Aorta (tissue), 5 donors: ENCODE measurements around the gene MYCT1. TPM values are rescaled to one million over a fixed set of nuclear protein-coding genes. Genes with fewer than 3 reads are reported as not detected.

Experiments
- ATAC-seq: fragments of 200-7000 bp; cut with Tn5 transposase; one replicate; pipeline ENCODE4 v1.9.1; 2022; ENCODE audit warnings: moderate library complexity; ENCODE audit not compliant: low FRiP score
- DNase-seq, 2 donors: peaks; one replicate each; pipeline ENCODE4 v3.0.0-alpha.2; 2020
- H3K27ac ChIP-seq, 2 donors: one replicate each; pipeline ENCODE4 v1.5.1; 2013; ENCODE audit warnings: low read length in 2 of 2, mild to moderate bottlenecking in 2 of 2, moderate library complexity in 2 of 2, control low read depth in 1 of 2, inconsistent platforms in 1 of 2, low read depth in 1 of 2
- H3K27me3 ChIP-seq, 2 donors: one replicate each; pipeline ENCODE4 v1.6.1; 2013; ENCODE audit warnings: control low read depth in 1 of 2, low read length in 1 of 2, mild to moderate bottlenecking in 1 of 2, moderate library complexity in 1 of 2; ENCODE audit not compliant: insufficient read depth in 2 of 2, control insufficient read depth in 1 of 2
- H3K36me3 ChIP-seq, 2 donors: one replicate each; pipeline ENCODE4 v1.6.1; 2013; ENCODE audit warnings: control low read depth in 1 of 2, low read length in 1 of 2, mild to moderate bottlenecking in 1 of 2; ENCODE audit not compliant: insufficient read depth in 2 of 2, control insufficient read depth in 1 of 2
- H3K4me1 ChIP-seq, 2 donors: one replicate each; pipeline ENCODE4 v1.6.1; 2013; ENCODE audit warnings: low read length in 2 of 2, control low read depth in 1 of 2, mild to moderate bottlenecking in 1 of 2, moderate library complexity in 1 of 2; ENCODE audit not compliant: insufficient read depth in 2 of 2, control insufficient read depth in 1 of 2
- H3K4me3 ChIP-seq, 2 donors: one replicate each; pipeline ENCODE4 v1.5.1; 2013; ENCODE audit warnings: low read length in 2 of 2, control low read depth in 1 of 2, mild to moderate bottlenecking in 1 of 2
- H3K9me3 ChIP-seq: one replicate; pipeline ENCODE4 v1.6.1; 2013; ENCODE audit warnings: mild to moderate bottlenecking, low read length; ENCODE audit not compliant: control insufficient read depth
- WGBS, 2 donors: extraction: QIAGEN DNeasy Blood & Tissue Kit; methylation state at CpG; one replicate each; pipeline ENCODE4 v1.1.7; 2013; 5-methylcytosine and 5-hydroxymethylcytosine counted together
- intact Hi-C, 2 donors: fragments of 100-400 bp; cut with DNase I; formaldehyde crosslinking; loops; one replicate each; pipeline versions ENCODE4 v1.14.2 to v1.15.0; 2022
- polyA plus RNA-seq, 2 donors: library from polyadenylated mRNA; stranded (reverse); fragments of 200-250 nt; gene quantifications; one replicate each; pipeline ENCODE4 v1.2.3, GENCODE V29; 2013
- total RNA-seq, 2 donors: library from RNA; stranded (reverse); fragmentation: NEBNext Ultra II Directional; extraction: Animal tissue kit (Norgen Biotek cat#: 25700); gene quantifications; one replicate each; pipeline ENCODE4 v1.2.1, GENCODE V29; 2021
- donor health status: healthy with polysubstance abuse.
- donor health status: Bipolar disorder and iron deficiency.
- donor health status: DM: no; HTN: no; CAD: no.
- donor health status: DM: no; HTN: no; CAD: no.
- donor health status: DM: yes; HTN: yes; CAD: no.

Gene MYCT1
- total and polyA plus RNA-seq, 4 donors = 0.59 to 20.1 (median 7.0) TPM

GRCh38 chr6:152736687-152737273 lies 39.1 kb downstream of the MYCT1 start:
- no peaks in the 10 kb centered on the region for H3K27me3 ChIP-seq
- no peaks in the 10 kb centered on the region for H3K4me1 ChIP-seq
- no peak for DNase-seq
- intact Hi-C loops = no loop called here
- 66 to 69% methylated on average over 2 of the region's 2 CpGs for WGBS, 2 donors
- no peak overlapping the region for H3K27ac ChIP-seq
- H3K4me3 ChIP-seq = no peak overlapping the region
- H3K36me3 ChIP-seq = no peaks in the 10 kb centered on the region
- H3K9me3 ChIP-seq = peaks cover 2% of the 10 kb centered on the region
- ATAC-seq = no peak

DNA sequence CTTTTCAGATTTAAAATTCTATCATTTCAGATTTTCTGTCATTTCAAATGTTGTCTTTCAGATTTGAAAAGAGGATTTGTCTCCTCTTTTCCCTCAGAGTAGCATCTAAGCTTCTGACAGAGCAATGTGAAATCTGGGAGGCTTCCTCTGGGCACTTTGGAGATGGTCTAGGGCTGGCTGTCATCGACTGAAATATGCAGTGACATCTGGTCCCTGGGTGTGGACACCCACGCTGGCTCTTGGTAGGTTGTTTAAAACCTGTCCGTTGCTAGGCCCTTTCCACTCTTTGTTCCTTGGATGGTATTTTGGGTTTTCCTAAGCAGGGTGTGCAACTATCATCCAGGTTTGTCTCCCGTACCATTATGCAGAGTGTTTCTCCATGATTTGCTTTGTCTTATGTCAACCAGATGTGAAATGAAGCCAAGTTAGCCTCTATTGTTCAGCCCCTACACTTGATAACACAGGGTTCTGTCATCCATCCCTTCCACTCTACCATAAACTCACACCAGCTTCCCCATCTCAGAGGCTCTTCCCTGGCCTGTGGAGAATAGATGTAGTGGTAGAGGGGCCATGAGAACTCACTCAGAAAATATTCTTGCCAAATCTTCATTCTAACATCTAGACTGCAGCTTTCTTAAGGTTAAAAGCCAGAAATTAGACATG lies 47.9 kb downstream of the MYCT1 start:
- no peak for ATAC-seq

DNA sequence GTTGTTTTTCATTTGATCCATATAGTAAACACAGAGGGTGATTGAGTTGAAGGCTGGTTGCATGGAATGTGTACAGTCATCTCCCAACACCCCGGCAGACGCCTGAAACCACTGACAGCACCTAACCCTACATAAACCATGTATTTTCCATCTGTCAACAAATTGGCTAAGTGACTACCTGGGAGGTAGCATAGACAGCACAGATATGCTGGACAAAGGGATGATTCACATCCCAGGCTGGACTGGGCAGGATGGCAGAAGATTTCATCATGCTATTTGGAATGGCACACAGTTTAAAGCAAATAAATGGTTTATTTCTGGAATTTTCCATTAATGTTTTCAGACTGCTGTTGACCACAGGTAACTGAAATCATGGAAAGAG lies 48.5 kb downstream of the MYCT1 start:
- no peaks in the 10 kb centered on the region for H3K27me3 ChIP-seq
- no peak overlapping the region for H3K4me3 ChIP-seq
- H3K36me3 ChIP-seq = no peaks in the 10 kb centered on the region
- no peak overlapping the region for H3K27ac ChIP-seq
- DNase-seq (no peak), ATAC-seq (no peak)
- 50 to 61% methylated on average over 2 of the region's 2 CpGs for WGBS, 2 donors
- intact Hi-C loops = no loop called here
- H3K4me1 ChIP-seq = no peaks in the 10 kb centered on the region
- no peaks in the 10 kb centered on the region for H3K9me3 ChIP-seq

More for the DNA sequence above, 47.9 kb downstream of the MYCT1 start:
- H3K4me1 ChIP-seq = no peaks in the 10 kb centered on the region
- WGBS, 2 donors = 71 to 83% methylated on average over 4 of the region's 4 CpGs
- no peaks in the 10 kb centered on the region for H3K36me3 ChIP-seq
- H3K4me3 ChIP-seq = no peak overlapping the region
- intact Hi-C loops = no loop called here
- H3K27me3 ChIP-seq = no peaks in the 10 kb centered on the region
- H3K9me3 ChIP-seq = no peaks in the 10 kb centered on the region
- H3K27ac ChIP-seq = no peak overlapping the region
- no peak for DNase-seq

- Histone ChIP-seq H3K9me3 (no peaks in the 10 kb centered on the region), H3K4me1 (no peaks in the 10 kb centered on the region), H3K27ac (no peak overlapping the region), H3K27me3 (peaks cover 0 to 1% of the 10 kb centered on the region in 2 donors), H3K4me3 (no peak overlapping the region), H3K36me3 (no peaks in the 10 kb centered on the region)
- intact Hi-C loops = no loop called here
- ATAC-seq = no peak
- WGBS, 2 donors = 25 to 29% methylated on average over 1 of the region's 1 CpG
- no peak for DNase-seq
Observed at GRCh38 chr6:152748843-152749242, 51.1 kb downstream of the MYCT1 start.

DNA sequence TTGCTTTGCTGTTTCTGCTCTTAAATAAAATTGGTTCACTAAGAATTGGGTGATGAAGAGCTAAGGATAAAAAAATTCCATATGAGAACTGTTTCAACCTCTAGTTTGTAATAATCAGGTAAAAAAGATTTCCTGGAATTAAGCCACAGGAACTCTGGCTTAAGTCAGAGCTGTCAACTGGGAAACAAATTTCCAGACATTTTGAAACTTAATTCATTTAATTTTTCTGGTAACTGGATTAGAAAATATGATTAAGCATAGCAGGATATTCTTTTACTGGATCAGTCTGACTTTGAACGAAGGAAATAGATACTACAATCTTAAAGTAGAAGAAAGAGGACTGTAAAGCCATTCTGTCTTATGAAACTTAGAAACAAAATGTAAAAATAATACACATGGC lies 51.6 kb downstream of the MYCT1 start:
- intact Hi-C loops = no loop called here
- DNase-seq = no peak
- H3K27me3 ChIP-seq = peaks cover 0 to 1% of the 10 kb centered on the region in 2 donors
- no peak overlapping the region for H3K27ac ChIP-seq
- no peak for ATAC-seq
- WGBS, 2 donors = 46 to 49% methylated on average over 1 of the region's 1 CpG
- no peak overlapping the region for H3K4me3 ChIP-seq
- no peaks in the 10 kb centered on the region for H3K4me1 ChIP-seq
- no peaks in the 10 kb centered on the region for H3K36me3 ChIP-seq
- H3K9me3 ChIP-seq = no peaks in the 10 kb centered on the region

DNA sequence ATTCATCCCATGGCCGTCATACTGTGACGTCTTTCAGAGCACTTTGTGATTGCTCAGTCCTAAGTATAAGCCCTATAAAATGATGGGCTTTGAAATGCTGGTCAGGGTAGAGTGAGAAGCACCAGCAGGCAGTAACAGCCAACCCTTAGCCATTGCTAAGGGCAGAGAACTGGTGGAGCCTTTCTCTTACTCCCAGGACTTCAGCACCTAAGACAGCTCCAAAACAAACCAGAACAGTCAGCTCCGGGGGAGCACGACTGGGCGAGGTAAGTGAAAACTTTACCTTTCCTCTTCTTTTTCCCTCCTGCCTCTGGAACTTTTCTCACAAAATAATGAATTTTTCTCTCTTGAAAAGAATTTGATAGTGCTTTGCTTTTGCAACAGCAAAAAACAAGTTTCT lies 53.0 kb downstream of the MYCT1 start, which contains the start of gene VIP:
VIP (plus strand) TSS at position 104 of the 400 bp plus-strand sequence. CDS start 1,381 bp downstream, outside the sequence.
- intact Hi-C loops = no loop called here
- no peak within 1 kb of the TSS for H3K4me3 ChIP-seq
- H3K4me1 ChIP-seq = no peaks in the 10 kb centered on the region
- H3K27ac ChIP-seq = no peak within 1 kb of the TSS
- ATAC-seq (no peak), DNase-seq (no peak)
- 4 to 7% methylated on average over 5 of the region's 5 CpGs for WGBS, 2 donors
- H3K27me3 ChIP-seq = peaks cover 0 to 1% of the 10 kb centered on the region in 2 donors
- no peaks in the 10 kb centered on the region for H3K36me3 ChIP-seq
- H3K9me3 ChIP-seq = no peaks in the 10 kb centered on the region

GRCh38 chr6:152765331-152765730 lies 67.6 kb downstream of the MYCT1 start:
- ATAC-seq (no peak), DNase-seq (no peak)
- Histone ChIP-seq H3K4me1 (no peaks in the 10 kb centered on the region), H3K4me3 (no peak overlapping the region), H3K27ac (no peak overlapping the region), H3K9me3 (peaks cover 1% of the 10 kb centered on the region), H3K36me3 (no peaks in the 10 kb centered on the region), H3K27me3 (no peaks in the 10 kb centered on the region)
- intact Hi-C loops = no loop called here
- 74 to 82% methylated on average over 3 of the region's 3 CpGs for WGBS, 2 donors

GRCh38 chr6:152769159-152769558 lies 71.5 kb downstream of the MYCT1 start:
- Histone ChIP-seq H3K4me1 (no peaks in the 10 kb centered on the region), H3K27me3 (no peaks in the 10 kb centered on the region), H3K9me3 (no peaks in the 10 kb centered on the region), H3K4me3 (no peak overlapping the region), H3K36me3 (no peaks in the 10 kb centered on the region), H3K27ac (no peak overlapping the region)
- 71 to 72% methylated on average over 7 of the region's 7 CpGs for WGBS, 2 donors
- no peak for ATAC-seq
- no peak for DNase-seq
- intact Hi-C loops = no loop called here

DNA sequence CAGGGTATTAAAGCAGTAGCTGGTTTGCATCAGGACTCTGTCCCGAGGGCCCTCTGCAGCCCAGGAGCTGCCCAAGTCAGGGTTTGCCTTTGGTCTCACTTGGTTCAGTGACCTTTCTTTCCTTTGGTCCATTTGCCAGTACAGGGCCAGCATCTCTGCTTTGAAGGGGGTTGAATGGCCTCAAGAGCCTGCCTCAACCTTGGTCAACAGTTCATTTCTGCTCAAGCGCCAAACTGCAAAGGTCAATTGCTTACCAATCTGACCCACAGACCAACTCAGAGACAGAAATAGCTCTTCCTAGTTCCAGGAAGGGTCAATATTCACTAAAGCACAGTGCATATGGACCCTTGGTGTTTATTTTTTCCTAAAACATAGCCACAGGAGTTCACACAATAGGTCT lies 72.3 kb downstream of the MYCT1 start:
- no peaks in the 10 kb centered on the region for H3K36me3 ChIP-seq
- ATAC-seq (no peak), DNase-seq (no peak)
- H3K4me3 ChIP-seq = no peak overlapping the region
- no peaks in the 10 kb centered on the region for H3K9me3 ChIP-seq
- intact Hi-C loops = no loop called here
- no peak overlapping the region for H3K27ac ChIP-seq
- no peaks in the 10 kb centered on the region for H3K27me3 ChIP-seq
- WGBS, 2 donors = 71% methylated on average over 2 of the region's 2 CpGs
- H3K4me1 ChIP-seq = no peaks in the 10 kb centered on the region
